Left renal pelvis (tissue), 4 donors: ENCODE data around the gene GUCY1A2. TPM values are rescaled to one million over a fixed set of nuclear protein-coding genes. Genes with fewer than 3 reads are reported as not detected.

Experiments
- DNase-seq, 4 donors: peaks; one replicate each; pipeline ENCODE4 v3.0.0-alpha.2; 2013; ENCODE audit warnings: low read depth in 4 of 4, low spot score in 3 of 4
- polyA plus RNA-seq, 4 donors: library from polyadenylated mRNA; unstranded; fragments of 120-200 nt; gene quantifications; one replicate each; pipeline ENCODE4 v1.2.1, GENCODE V29; 2013; ENCODE audit not compliant: insufficient read length in 4 of 4

Gene GUCY1A2
- polyA plus RNA-seq, 4 donors, result 2.1 to 5.2 (median 3.6) TPM

GRCh38 chr11:106765469-106766258 is 252.6 kb downstream of the GUCY1A2 start:
- no peak for DNase-seq

- DNase-seq, result no peak
Measured at GRCh38 chr11:106763501-106763900, 254.8 kb downstream of the GUCY1A2 start.

GRCh38 chr11:106761745-106762144 is 256.5 kb downstream of the GUCY1A2 start:
- no peak for DNase-seq

- DNase-seq, result no peak
Measured at GRCh38 chr11:106761240-106761639, 257.0 kb downstream of the GUCY1A2 start.

- DNase-seq, result no peak
Measured at GRCh38 chr11:106748059-106748458, 270.2 kb downstream of the GUCY1A2 start.

GRCh38 chr11:106745941-106746340 is 272.3 kb downstream of the GUCY1A2 start:
- DNase-seq, result no peak

- DNase-seq, result no peak
Measured at GRCh38 chr11:106733635-106734034, 284.6 kb downstream of the GUCY1A2 start.

GRCh38 chr11:106728859-106729258 is 289.4 kb downstream of the GUCY1A2 start:
- no peak for DNase-seq

- no peak for DNase-seq
Measured at GRCh38 chr11:106728379-106728778, 289.9 kb downstream of the GUCY1A2 start.

- no peak for DNase-seq
Measured at GRCh38 chr11:106727256-106727655, 291.0 kb downstream of the GUCY1A2 start.

- no peak for DNase-seq
Measured at GRCh38 chr11:106724293-106724892, 293.9 kb downstream of the GUCY1A2 start.

- DNase-seq, result no peak
Measured at GRCh38 chr11:106723071-106723470, 295.2 kb downstream of the GUCY1A2 start.

GRCh38 chr11:106717222-106717621 is 301.1 kb downstream of the GUCY1A2 start:
- DNase-seq, result no peak

GRCh38 chr11:106714199-106714598 is 304.1 kb downstream of the GUCY1A2 start:
- no peak for DNase-seq

GRCh38 chr11:106708348-106708747 is 309.9 kb downstream of the GUCY1A2 start:
- no peak for DNase-seq

GRCh38 chr11:106706355-106706754 is 311.9 kb downstream of the GUCY1A2 start:
- no peak for DNase-seq

GRCh38 chr11:106702805-106703204 is 315.5 kb downstream of the GUCY1A2 start:
- DNase-seq, result no peak

- DNase-seq, result no peak
Measured at GRCh38 chr11:106697058-106697457, 321.2 kb downstream of the GUCY1A2 start.

GRCh38 chr11:106695506-106695905 is 322.8 kb downstream of the GUCY1A2 start:
- DNase-seq, result no peak

- DNase-seq, result no peak
Measured at GRCh38 chr11:106694501-106694900, 323.8 kb downstream of the GUCY1A2 start.

GRCh38 chr11:106691807-106692365 is 326.4 kb downstream of the GUCY1A2 start:
- no peak for DNase-seq

- no peak for DNase-seq
Measured at GRCh38 chr11:106690923-106691322, 327.4 kb downstream of the GUCY1A2 start.
